HepG2 (cell line): ENCODE data around the gene DCUN1D3. TPM values are rescaled to one million over a fixed set of nuclear protein-coding genes. Genes with fewer than 3 reads are reported as not detected.

ENCODE experiments used
- ATAC-seq: fragments of 200-7000 bp; cut with Tn5 transposase; 3 replicates; pipeline ENCODE4 v1.9.1; 2020; ENCODE audit warnings: mild to moderate bottlenecking, moderate library complexity
- BruUV-seq: library from RNA; stranded (reverse); fragments of 400-500 nt; replicated peaks from 2 replicates; lab custom pipeline; 2021; lab: Mats Ljungman, UMichigan
- CTCF ChIA-PET: fragments of 300-600 bp; formaldehyde crosslinking; extraction: SDS; loops from one replicate; lab custom pipeline; 2021; ENCODE audit warnings: low total read pairs, inconsistent platforms, low intra/inter-chr PET ratio; lab: Yijun Ruan, JAX
- POLR2A ChIA-PET: fragments of 350-600 bp; sonication (Branson Sonifier 250); formaldehyde crosslinking; loops from one replicate; lab custom pipeline; 2020; ENCODE audit warnings: antibody characterized with exemption, inconsistent platforms; lab: Yijun Ruan, JAX
- DNase-seq: peaks from one replicate; pipeline ENCODE4 v3.0.0-alpha.2; 2015; ENCODE audit warnings: low spot score
- FAIRE-seq: peaks from 3 replicates; lab custom pipeline; 2011; peaks lifted over from hg19 to GRCh38; lab: Jason Lieb, UNC
- H2AFZ ChIP-seq: one replicate; pipeline ENCODE4 v1.6.1; 2011; ENCODE audit warnings: low read length, inconsistent platforms
- H3K27ac ChIP-seq: fragments of 300-600 bp; 3 replicates; pipeline ENCODE4 v1.8.0; 2011; ENCODE audit warnings: mixed run types, mild to moderate bottlenecking, mixed read lengths, low read length, inconsistent platforms; ENCODE audit not compliant: insufficient read depth; ENCODE audit errors: extremely low read length
- H3K27me3 ChIP-seq, 2 experiments: fragments of 200-600 bp in 1 of 2; 2 replicates in 1 of 2; 3 replicates in 1 of 2; pipeline versions ENCODE4 v1.6.0 to v1.8.0; 2011; ENCODE audit warnings: low read length in 2 of 2, mild to moderate bottlenecking in 2 of 2, moderate library complexity in 2 of 2, inconsistent platforms in 1 of 2; ENCODE audit not compliant: insufficient read depth in 2 of 2, control insufficient read depth in 1 of 2
- H3K36me3 ChIP-seq, 2 experiments: fragments of 200-600 bp in 1 of 2; replicated peaks in 1 of 2; 2 replicates in 1 of 2; 3 replicates in 1 of 2; pipeline versions ENCODE4 v1.5.1 to v1.8.0; 2011; ENCODE audit warnings: low read length in 2 of 2, inconsistent platforms in 1 of 2; ENCODE audit not compliant: insufficient read depth in 2 of 2, control insufficient read depth in 1 of 2
- H3K4me1 ChIP-seq: 2 replicates; pipeline ENCODE4 v1.5.1; 2012; ENCODE audit warnings: low read length, inconsistent platforms; ENCODE audit not compliant: insufficient read depth
- H3K4me2 ChIP-seq: 2 replicates; pipeline ENCODE4 v1.6.0; 2011; ENCODE audit warnings: low read depth, low read length, inconsistent platforms
- H3K4me3 ChIP-seq, 3 experiments: fragments of 200-600 bp in 1 of 3; sonication (generic), shearing (Covaris generic) in 1 of 3; replicated peaks in 1 of 3; 2 replicates each; pipeline ENCODE4 v1.5.1; 2011 to 2016; ENCODE audit warnings: low read length in 3 of 3, inconsistent platforms in 2 of 3, low read depth in 2 of 3, mild to moderate bottlenecking in 2 of 3, control low read depth in 1 of 3, mixed read lengths in 1 of 3; ENCODE audit not compliant: insufficient read depth in 1 of 3
- H3K79me2 ChIP-seq: one replicate; pipeline ENCODE4 v1.6.1; 2011; ENCODE audit warnings: low read length, inconsistent platforms; ENCODE audit not compliant: insufficient read depth
- H3K9ac ChIP-seq: 2 replicates; pipeline ENCODE4 v1.6.0; 2011; ENCODE audit warnings: mild to moderate bottlenecking, low read depth, low read length, inconsistent platforms; ENCODE audit not compliant: insufficient read depth
- H3K9me3 ChIP-seq: 2 replicates; pipeline ENCODE4 v1.5.1; 2012; ENCODE audit warnings: mild to moderate bottlenecking, low read length
- H4K20me1 ChIP-seq: 2 replicates; pipeline ENCODE4 v1.6.0; 2011; ENCODE audit warnings: inconsistent platforms, mild to moderate bottlenecking, low read length, moderate library complexity; ENCODE audit not compliant: insufficient read depth
- ARNT2 ChIP-seq: sonication (generic); formaldehyde crosslinking; IDR thresholded peaks from 2 replicates; pipeline ENCODE4 v1.8.0; 2022; ENCODE audit warnings: mild to moderate bottlenecking, low read depth, missing genetic modification reagents, moderate library complexity
- HCFC1 ChIP-seq: fragments of 150-350 bp; IDR thresholded peaks from 2 replicates; pipeline ENCODE4 v1.6.1; 2014; ENCODE audit warnings: low read depth, low read length
- IRF1 ChIP-seq: sonication (generic); formaldehyde crosslinking; IDR thresholded peaks from 2 replicates; pipeline ENCODE4 v1.4.0; 2020; ENCODE audit warnings: low read depth, mild to moderate bottlenecking, missing genetic modification reagents
- MAFG ChIP-seq: sonication (generic); formaldehyde crosslinking; IDR thresholded peaks from 2 replicates; pipeline ENCODE4 v1.5.1; 2020; ENCODE audit warnings: mild to moderate bottlenecking, missing genetic modification reagents
- PPARG ChIP-seq: conservative IDR thresholded peaks from 2 replicates; pipeline ENCODE4 v1.6.1; 2016; ENCODE audit warnings: missing biosample characterization, missing genetic modification reagents
- RARA ChIP-seq: IDR thresholded peaks from 2 replicates; pipeline ENCODE4 v1.6.1; 2016; ENCODE audit warnings: missing genetic modification reagents, missing compliant biosample characterization
- REXO4 ChIP-seq: sonication (generic); formaldehyde crosslinking; IDR thresholded peaks from 2 replicates; pipeline ENCODE4 v1.8.0; 2022; ENCODE audit warnings: missing genetic modification reagents, mild to moderate bottlenecking, borderline replicate concordance
- SOX6 ChIP-seq, 2 experiments: fragments of 450-650 bp in 1 of 2; sonication (generic) in 1 of 2; formaldehyde crosslinking in 1 of 2; IDR thresholded peaks; 2 replicates each; pipeline versions ENCODE4 v1.4.0 to v1.6.1; 2017 to 2020; ENCODE audit warnings: antibody characterized with exemption in 1 of 2, mild to moderate bottlenecking in 1 of 2, missing genetic modification reagents in 1 of 2
- SP140L ChIP-seq: sonication (generic); formaldehyde crosslinking; IDR thresholded peaks from 2 replicates; pipeline ENCODE4 v1.4.0; 2020; ENCODE audit warnings: missing genetic modification reagents, borderline replicate concordance
- ZFYVE20 ChIP-seq: sonication (generic); formaldehyde crosslinking; IDR thresholded peaks from 2 replicates; pipeline ENCODE4 v1.8.0; 2023; ENCODE audit warnings: low read depth, mild to moderate bottlenecking, moderate library complexity, missing genetic modification reagents, borderline replicate concordance
- ZGPAT ChIP-seq: IDR thresholded peaks from 2 replicates; pipeline ENCODE4 v1.6.1; 2016; ENCODE audit warnings: mild to moderate bottlenecking
- ZNF24 ChIP-seq: fragments of 450-650 bp; IDR thresholded peaks from 2 replicates; pipeline ENCODE4 v1.6.1; 2017; ENCODE audit warnings: antibody characterized with exemption, mild to moderate bottlenecking
- ZNF543 ChIP-seq: sonication (generic); formaldehyde crosslinking; IDR thresholded peaks from 2 replicates; pipeline ENCODE4 v1.4.0; 2020; ENCODE audit warnings: mild to moderate bottlenecking, missing genetic modification reagents
- ZNF703 ChIP-seq: sonication (generic); formaldehyde crosslinking; IDR thresholded peaks from 2 replicates; pipeline ENCODE4 v1.5.1; 2020; ENCODE audit warnings: missing genetic modification reagents, mild to moderate bottlenecking, moderate library complexity, borderline replicate concordance
- ZNF776 ChIP-seq: sonication (generic); formaldehyde crosslinking; IDR thresholded peaks from 2 replicates; pipeline ENCODE4 v1.4.0; 2020; ENCODE audit warnings: mild to moderate bottlenecking, missing genetic modification reagents
- WGBS: methylation state at CpG from one replicate; pipeline ENCODE4 v1.1.6; 2017; ENCODE audit warnings: low lambda C conversion rate; 5-methylcytosine and 5-hydroxymethylcytosine counted together
- in situ Hi-C: cut with HindIII; loops from 2 replicates; pipeline ENCODE4 v1.10.0; 2017; ENCODE audit warnings: low pct_unique_long_range_greater_than_20kb; ENCODE audit not compliant: extremely low pct_ligation_motif_present
- intact Hi-C: fragments of 100-400 bp; cut with micrococcal nuclease; formaldehyde crosslinking; loops from one replicate; pipeline ENCODE4 v1.10.0; 2022; ENCODE audit not compliant: unreplicated experiment
- polyA plus RNA-seq, 8 experiments: library from polyadenylated mRNA; depleted of rRNA in 3 of 8; stranded (reverse) in 7 of 8; unstranded in 1 of 8; fragments of >200 nt; fragmentation: Illumina TruSeq in 4 of 8; extraction: Trizol in 4 of 8; gene quantifications; 2 replicates each; pipeline versions ENCODE4 v1.2.1 to v1.2.3, GENCODE V29; 2011 to 2016; ENCODE audit warnings: low read depth in 4 of 8, missing spikeins in 1 of 8, mixed read lengths in 1 of 8; ENCODE audit not compliant: insufficient read depth in 1 of 8
- total RNA-seq, 5 experiments: library from RNA; depleted of rRNA; stranded (reverse); fragments of >200 nt; fragmentation: Illumina TruSeq; extraction: Trizol; gene quantifications; 2 replicates each; pipeline ENCODE4 v1.2.3, GENCODE V29; 2016; ENCODE audit warnings: low read depth in 1 of 5
- TF ChIP-seq, protein P1 (sequence below): sonication (generic); formaldehyde crosslinking; IDR thresholded peaks from 2 replicates; pipeline ENCODE4 v1.5.0; 2020; ENCODE audit warnings: missing genetic modification reagents
- TF ChIP-seq, protein P2 (sequence below): sonication (generic); formaldehyde crosslinking; IDR thresholded peaks from 2 replicates; pipeline ENCODE4 v1.8.0; 2022; ENCODE audit warnings: missing genetic modification reagents, mild to moderate bottlenecking, moderate library complexity, borderline replicate concordance

DCUN1D3 gene
- total and polyA plus RNA-seq, 2 of the 13 experiments (the other 11 are each of a cell fraction or from before 2014, with no cell fraction given) = 5.0 to 19.3 TPM

GRCh38 chr16:20899477-20900298, 470 bp downstream of the DCUN1D3 start:
- WGBS = under 1% methylated on average over 22 of the region's 23 CpGs
- Histone ChIP-seq H3K79me2 (peaks cover 81% of the 10 kb centered on the region), H3K27ac (peak overlapping the region; percentile 94), H3K9ac (peak overlapping the region; percentile 95), H3K27me3 (no peaks in the 10 kb centered on the region; a peak in 1 of 5 replicates), H4K20me1 (peaks cover 9% of the 10 kb centered on the region; the same call in 1 of the 2 replicates), H2AFZ (no peak overlapping the region), H3K4me3 (peak overlapping the region; percentile 83 to 95 (median 87)), H3K36me3 (peaks cover 6 to 17% of the 10 kb centered on the region in 2 experiments), H3K4me1 (peaks cover 76% of the 10 kb centered on the region), H3K4me2 (peak overlapping the region; percentile 93), H3K9me3 (no peaks in the 10 kb centered on the region)
- ATAC-seq = peak; percentile 65
- peak; percentile 92 for DNase-seq
- no TSS peak for BruUV-seq
- in situ Hi-C loops (no loop called here), intact Hi-C loops (loop anchor here (1.0 to 5.0 kb wide), 3 partner anchors 25 to 1442 kb away; no protein-coding TSS in a partner anchor)
- ChIA-PET CTCF (no interaction called here), POLR2A (interaction anchor here (0.7 to 3.4 kb wide), 20 partner anchors 9 to 1470 kb away, joined by 3 to 20 read pairs (median 6); partner anchors contain the start of genes ERI2 and REXO5)
- FAIRE-seq = peak; percentile 80
- TF ChIP-seq, protein P1, sequence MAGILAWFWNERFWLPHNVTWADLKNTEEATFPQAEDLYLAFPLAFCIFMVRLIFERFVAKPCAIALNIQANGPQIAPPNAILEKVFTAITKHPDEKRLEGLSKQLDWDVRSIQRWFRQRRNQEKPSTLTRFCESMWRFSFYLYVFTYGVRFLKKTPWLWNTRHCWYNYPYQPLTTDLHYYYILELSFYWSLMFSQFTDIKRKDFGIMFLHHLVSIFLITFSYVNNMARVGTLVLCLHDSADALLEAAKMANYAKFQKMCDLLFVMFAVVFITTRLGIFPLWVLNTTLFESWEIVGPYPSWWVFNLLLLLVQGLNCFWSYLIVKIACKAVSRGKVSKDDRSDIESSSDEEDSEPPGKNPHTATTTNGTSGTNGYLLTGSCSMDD (CRISPR knock-in tag) = no peak
- TF ChIP-seq MAFG (CRISPR knock-in tag) (no peak), SOX6 (IDR thresholded peaks at IDR 0.05) (no peak), SOX6 (CRISPR knock-in tag; IDR thresholded peaks at IDR 0.05) (peak; percentile 71), ZNF703 (CRISPR knock-in tag) (no peak), IRF1 (CRISPR knock-in tag) (no peak), RARA (CRISPR knock-in tag) (peak; percentile 37; the same call in 1 of the 2 replicates), ZNF543 (CRISPR knock-in tag) (peak; percentile 46; the same call in 1 of the 2 replicates), SP140L (CRISPR knock-in tag) (no peak), HCFC1 (no peak), ZNF776 (no peak; the same call in 1 of the 2 replicates), ZNF24 (no peak), ZGPAT (peak; percentile 7; the same call in 1 of the 2 replicates), ARNT2 (CRISPR knock-in tag) (peak; percentile 77), ZFYVE20 (CRISPR knock-in tag) (0 out of 2 replicates have a peak, but pooled peaks have one; percentile 62), REXO4 (CRISPR knock-in tag) (no peak), PPARG (CRISPR knock-in tag) (peak; percentile 59; the same call in 1 of the 2 replicates)
- TF ChIP-seq, protein P2, sequence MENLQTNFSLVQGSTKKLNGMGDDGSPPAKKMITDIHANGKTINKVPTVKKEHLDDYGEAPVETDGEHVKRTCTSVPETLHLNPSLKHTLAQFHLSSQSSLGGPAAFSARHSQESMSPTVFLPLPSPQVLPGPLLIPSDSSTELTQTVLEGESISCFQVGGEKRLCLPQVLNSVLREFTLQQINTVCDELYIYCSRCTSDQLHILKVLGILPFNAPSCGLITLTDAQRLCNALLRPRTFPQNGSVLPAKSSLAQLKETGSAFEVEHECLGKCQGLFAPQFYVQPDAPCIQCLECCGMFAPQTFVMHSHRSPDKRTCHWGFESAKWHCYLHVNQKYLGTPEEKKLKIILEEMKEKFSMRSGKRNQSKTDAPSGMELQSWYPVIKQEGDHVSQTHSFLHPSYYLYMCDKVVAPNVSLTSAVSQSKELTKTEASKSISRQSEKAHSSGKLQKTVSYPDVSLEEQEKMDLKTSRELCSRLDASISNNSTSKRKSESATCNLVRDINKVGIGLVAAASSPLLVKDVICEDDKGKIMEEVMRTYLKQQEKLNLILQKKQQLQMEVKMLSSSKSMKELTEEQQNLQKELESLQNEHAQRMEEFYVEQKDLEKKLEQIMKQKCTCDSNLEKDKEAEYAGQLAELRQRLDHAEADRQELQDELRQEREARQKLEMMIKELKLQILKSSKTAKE (CRISPR knock-in tag) = no peak
